Amniotic stem cell (primary cell): ENCODE measurements around the gene PHF5A.

ENCODE experiments used
- DNase-seq: peaks from one replicate; lab custom pipeline; 2025; lab: John Stamatoyannopoulos, UW

PHF5A gene, protein sequence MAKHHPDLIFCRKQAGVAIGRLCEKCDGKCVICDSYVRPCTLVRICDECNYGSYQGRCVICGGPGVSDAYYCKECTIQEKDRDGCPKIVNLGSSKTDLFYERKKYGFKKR

DNA sequence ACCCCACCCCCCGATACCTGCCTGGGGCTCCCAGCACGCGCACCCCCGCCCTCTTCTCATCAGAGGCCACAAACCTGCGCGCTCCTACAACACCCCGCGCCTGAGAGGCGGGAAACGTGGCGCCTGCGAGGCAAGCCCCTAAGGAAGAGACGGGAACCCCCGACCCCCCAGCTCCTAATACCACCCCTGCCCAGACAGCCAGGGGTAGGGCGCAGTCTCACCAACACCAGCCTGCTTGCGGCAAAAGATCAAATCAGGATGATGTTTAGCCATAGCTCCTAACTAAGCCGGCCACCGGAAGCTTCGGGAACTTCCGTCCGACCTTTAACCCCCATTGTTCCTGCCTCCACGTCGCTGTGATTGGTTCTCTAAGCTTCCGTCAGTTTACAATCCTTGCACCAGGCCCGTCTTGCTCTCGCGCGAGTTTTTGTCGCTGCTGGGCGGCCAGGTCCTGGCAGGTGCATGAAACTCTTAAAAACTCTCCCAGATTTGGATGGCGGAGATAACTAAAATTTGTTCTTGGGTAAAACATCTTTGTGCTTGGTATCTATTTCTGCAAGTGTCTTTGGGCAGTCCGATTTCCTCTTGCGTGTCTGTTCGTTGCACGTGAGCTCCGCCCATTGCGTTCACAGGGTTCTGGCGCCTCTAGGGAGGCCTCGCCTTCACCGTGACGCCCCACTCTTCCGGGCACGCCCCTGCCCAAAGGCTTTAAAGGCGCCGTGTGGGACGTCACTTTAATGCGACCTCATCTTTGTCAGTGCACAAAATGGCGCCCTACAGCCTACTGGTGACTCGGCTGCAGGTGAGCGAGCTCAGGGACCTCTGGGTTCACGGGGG, at the start of gene PHF5A, which contains the start of gene ACO2:
TSS of gene PHF5A (minus strand) at position 312 of the 837 bp plus-strand sequence. CDS start at position 273, 39 bp downstream.
TSS of gene ACO2 (plus strand) at position 737 of the 837 bp plus-strand sequence. CDS start at position 767, 30 bp downstream.
- peak; percentile 93 for DNase-seq

DNA sequence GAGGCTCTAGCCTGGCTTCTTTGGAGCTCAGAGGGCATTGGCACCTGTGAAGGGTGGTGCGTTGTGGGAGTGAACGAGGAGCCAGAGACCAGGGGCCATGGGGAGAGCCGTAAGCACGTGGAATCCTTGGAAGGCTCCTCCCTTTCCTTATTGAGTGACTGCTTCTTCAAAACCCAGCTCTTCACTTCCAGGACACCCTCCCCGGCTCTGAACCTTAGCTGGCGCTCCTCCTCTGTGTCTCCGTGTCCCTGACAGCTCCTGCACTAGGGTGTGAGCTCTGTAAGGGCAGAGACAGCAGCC, 49.5 kb upstream of the PHF5A start:
- no peak for DNase-seq

DNA sequence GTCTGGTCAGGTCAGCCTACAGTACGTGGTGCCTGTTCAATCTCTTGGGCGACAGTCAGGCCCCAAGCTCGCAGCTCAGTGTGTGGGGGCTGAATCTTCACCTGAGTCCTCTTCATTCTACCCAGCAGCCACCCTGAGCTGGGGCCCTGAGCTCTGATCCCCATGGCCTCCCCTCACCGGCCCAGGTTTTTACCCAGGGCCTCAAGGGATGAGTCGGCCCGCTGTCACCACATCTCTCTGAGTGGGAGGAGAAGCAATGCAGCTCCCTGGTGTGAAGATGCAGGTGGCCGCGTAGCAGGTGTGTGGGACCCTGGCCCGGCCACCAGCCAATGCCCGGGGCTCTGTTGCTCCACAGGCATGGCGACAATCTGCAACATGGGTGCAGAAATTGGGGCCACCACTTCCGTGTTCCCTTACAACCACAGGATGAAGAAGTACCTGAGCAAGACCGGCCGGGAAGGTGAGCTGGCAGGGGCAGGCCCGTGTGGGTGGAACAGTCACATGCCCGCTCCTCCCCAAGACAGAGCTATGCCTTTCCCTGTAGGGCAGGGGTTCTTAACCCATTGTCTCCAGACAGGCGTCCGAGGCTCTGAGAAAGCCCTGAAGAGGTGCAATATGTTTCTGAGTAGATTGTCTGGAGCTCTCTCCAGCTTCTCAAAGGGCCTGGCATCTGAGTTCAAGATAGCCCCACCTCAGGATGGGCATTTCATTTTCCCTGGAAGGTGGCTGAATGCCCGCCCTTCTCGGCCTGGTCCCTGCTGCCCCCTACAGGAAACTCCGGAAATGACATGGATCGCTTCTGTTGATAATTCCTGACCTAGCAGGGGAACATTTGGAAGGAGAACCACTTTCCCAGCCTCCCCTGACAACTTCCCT, 48.9 kb upstream of the PHF5A start:
- DNase-seq, result no peak

DNA sequence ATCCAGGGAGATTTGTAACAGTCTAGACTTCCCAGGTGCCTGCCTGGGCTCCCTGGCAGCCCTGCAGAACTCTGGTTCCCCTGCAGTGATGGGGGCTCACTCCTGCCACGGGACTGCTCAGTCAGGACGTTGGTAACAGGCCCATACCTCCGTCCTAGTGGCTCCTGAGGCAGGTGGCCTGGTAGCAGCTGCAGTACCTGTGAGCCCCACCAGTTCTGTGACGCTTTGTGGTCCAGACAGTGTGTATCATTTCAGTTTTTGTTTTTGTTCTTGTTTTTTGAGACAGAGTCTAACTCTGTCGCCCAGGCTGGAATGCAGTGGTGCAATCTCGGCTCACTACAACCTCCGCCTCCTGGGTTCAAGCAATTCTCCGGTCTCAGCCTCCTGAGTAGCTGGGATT, 48.0 kb upstream of the PHF5A start:
- no peak for DNase-seq

DNA sequence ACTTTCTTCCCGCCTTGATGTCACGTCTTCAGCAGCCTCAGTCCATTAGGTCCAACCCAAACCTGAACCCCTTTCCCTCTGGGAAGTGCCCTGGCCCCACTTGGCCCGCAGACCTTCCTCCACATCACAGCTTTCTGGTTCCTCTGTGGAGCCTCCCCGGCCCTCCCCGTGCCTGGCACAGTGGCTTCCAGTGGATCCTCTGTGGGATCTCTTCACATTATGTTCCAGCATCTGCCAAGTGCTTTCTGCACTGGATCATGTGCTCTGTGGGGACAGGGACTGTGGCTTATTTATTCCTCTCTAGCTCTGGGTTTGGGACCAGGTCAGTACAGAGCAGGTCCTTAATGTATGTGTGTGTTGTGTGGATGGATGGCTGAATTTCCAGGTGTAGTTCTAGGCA, 44.9 kb upstream of the PHF5A start:
- DNase-seq, result no peak

DNA sequence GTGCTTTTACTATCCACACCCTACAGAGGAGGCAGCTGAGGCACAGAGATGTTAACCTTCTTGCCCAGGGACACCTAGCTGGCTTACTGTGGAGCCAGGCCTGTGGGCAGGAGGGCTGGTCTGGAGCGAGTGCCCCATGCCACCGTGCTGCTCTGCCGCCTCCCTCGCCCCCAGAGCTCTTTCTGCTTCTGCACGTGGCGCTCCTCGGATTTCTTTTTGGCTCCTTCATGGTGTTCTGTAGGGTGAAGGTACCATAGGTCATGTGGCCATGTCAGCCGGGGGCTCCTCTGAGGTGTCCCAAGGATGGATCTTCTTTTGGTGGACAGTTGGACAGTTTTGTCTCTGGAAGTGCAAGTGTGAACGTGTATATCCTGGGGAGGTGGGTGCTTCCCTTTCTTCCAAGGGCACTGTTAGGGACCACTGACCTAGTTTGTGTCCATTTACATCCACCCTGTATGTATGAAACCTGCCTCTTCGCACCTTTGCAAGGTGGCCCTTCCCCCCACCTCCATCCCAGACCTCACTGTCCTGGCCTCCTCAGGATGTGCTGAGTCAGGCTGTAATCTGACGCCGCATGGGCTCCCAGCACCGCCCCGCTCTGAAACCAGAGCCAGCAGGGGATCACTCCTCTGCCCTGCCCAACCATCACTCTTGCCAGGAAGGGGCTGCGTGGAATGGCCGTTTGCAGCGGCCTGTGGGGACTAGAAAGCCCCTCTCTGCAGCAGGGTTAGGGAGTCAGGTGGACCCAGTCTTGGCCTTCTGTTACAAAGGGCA, 44.1 kb upstream of the PHF5A start:
- DNase-seq, result peak; percentile 66

DNA sequence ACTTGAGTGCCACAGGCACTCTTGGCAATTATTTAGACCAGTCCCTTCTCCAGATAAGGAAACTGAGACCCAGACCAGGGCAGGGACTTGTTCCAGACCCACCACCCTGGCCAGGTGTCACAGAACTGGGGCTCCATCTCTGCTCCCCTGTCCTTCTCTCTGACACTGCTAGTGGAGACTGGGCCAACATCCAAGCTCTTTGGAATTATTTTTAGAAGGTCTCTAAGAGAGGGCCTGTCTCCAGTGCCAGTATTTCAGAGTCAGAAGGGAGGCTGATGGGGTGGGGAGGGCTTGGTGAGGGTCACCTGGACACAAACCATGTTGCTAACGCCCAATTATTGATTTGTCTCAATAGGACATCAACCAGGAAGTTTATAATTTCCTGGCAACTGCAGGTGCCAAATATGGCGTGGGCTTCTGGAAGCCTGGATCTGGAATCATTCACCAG, 43.1 kb upstream of the PHF5A start:
- DNase-seq, result no peak

DNA sequence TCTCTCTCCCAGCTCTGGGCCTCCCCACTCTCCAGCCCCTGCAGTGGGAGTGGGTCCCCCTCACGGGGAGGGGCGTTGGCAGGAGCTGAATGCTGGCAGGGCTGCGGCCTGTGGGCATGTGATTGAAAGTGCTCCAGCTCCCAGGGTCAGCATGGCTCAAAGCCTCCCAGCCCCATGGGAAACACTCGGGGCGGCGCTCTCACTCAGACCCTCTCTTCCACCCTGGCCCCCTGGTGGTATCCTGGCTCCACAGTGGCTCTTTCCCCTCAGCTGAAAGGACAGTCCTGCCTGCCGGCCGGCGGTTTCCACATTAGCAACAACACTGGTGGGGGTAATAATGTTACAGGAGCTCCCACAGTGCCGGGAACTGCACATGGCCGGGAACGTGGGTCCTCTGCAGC, 40.3 kb upstream of the PHF5A start:
- no peak for DNase-seq

DNA sequence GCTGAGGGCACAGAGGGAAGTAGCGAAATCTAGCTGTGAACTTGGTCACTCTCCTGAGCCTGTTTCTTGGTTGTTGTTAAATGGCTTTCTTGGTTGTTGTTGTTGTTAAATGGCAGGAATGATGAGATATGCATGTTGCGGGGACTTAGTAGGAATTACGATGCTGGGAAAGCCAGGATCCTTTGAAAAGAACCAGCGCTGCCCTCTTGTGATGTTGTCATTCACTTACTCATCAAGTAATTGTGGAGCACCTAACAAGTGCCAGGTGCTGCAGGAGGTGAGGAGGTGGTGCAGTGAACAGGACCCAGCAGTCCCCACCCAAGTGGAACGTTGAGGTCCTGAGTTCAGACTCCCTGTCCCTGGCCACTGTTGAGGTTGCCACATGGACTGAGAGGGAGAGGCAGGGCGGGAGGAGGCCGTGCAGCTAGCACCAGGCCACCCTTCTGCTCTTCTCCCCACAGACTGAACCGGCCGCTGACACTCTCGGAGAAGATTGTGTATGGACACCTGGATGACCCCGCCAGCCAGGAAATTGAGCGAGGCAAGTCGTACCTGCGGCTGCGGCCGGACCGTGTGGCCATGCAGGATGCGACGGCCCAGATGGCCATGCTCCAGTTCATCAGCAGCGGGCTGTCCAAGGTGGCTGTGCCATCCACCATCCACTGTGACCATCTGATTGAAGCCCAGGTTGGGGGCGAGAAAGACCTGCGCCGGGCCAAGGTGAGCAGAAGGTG, 39.0 kb upstream of the PHF5A start:
- DNase-seq, result no peak

DNA sequence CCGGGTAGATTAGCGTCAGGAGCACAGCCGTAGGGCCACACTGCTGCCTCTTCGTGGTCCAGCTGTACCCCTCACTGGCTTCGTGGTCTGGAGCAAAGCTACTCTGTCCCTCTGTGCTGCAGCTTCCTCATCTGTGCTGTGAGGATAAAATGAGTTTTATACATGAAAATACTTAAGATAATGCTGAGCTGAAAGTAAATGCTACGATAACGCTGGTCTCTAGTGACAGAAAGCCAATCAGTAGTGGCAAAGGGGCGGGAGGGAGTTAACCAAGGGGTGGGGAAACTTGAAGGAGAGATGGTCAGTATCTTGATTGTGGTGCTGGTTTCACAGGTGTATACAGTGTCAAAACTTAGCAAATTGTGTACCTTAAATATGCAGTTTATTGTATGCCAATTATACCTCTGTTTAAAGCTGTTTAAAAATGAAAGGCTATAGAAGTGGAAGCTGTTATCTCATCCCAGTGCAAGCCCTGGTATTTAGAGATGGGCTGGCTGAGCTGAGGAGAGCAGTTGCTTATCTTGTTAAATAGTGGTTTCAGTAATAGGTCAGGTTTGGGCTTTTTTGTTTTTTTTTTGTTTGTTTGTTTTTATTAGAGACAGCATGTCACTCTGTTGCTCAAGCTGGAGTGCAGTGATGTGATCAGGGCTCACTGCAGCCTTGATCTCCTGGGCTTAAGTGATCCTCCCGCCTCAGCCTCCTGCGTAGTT, 37.2 kb upstream of the PHF5A start:
- DNase-seq, result no peak

DNA sequence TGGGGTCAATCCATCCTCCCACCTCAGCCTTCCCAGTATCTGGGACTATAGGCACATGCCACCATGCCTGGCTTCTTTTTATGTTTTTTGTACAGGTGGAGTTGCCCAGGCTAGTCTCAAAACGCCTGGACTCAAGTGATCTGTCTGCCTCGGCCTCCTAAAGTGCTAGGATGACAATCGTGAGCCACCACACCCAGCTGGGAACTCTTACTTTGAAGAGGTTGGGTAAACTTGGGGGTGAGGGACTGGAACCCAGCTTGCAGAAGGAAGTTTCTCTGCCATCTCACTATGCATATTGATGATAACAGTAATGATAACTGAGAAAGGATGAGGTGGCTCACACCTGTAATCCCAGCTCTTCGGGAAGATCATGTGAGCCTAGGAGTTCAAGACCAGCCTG, 36.3 kb upstream of the PHF5A start:
- DNase-seq, result no peak

DNA sequence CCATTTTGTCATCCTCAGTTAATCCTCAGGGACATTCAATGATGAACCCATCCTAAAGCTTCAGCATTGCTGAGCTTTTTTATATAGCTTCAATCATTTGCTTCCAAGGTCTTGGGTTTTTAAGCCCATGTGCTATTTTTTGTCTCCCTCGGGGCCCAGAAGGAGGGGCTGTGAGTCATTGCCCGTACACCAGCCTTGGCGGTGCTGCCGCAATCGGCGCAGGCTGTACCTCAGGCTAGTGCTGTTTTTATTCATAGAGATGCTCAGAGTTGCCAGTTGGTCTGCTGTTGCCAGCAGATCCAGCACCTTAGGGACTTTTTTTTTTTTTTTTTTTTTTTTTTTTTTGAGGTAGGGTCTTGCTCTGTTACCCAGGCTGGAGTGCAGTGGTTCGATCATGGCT, 35.9 kb upstream of the PHF5A start:
- DNase-seq, result no peak

DNA sequence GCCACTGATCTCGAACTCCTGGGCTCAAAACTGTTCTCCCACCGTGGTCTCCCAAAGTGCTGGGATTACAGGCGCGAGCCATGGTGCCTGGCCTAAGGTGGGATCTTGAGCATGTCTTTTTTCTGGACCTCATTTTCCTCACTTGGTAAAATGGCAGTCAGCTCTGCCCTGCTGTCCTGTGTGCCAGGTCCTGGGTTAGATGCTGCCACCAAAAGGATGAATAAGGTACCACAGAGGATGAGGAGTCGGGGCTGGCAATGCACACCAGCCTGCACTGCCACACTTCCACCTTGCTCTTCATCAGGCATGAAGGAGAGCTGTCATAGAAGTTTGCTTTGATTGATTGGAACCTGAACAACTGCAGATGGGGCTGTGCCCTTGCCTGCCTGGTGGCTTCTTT, 32.7 kb upstream of the PHF5A start:
- DNase-seq, result no peak

DNA sequence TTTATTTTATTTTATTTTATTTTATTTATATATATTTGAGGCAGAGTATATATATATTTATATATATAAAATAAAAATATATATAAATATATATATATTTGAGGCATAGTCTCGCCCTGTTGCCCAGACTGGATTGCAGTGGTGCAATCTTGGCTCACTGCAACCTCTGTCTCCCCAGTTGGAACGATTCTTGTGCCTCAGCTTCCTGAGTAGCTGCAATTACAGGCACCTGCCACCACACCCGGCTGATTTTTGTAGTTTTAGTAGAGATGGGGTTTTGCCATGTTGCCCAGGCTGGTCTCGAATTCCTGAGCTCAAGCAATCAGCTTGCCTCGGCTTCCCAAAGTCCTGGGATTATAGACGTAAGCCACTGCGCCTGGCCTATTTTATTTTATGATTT, 31.8 kb upstream of the PHF5A start:
- no peak for DNase-seq

DNA sequence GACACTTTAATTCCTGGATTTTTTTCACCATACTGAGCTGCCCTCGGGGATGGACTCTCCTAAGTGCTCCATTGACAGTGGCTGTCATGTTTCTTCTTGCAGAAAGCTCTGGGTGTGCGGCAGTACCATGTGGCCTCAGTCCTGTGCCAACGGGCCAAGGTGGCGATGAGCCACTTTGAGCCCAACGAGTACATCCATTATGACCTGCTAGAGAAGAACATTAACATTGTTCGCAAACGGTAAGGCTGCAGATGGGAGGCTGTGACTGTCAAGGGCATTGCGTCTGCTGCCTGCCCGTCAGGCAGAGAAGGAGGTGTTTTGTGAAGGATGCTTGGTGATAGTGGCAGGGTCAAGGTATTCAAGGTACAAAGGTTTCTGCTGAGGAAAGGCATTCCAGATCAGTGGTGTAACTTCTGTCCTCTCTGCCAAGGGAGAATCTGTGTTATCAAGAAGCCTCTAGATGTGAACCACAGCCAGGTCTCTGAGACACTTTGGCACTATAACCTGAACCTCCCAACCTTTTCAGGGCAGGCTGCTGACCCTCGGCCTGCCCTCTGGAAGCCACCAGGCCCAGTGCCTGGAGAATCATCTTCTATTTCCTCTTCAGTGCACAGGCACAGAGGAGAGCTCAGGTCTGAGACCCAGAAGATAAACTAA, 31.3 kb upstream of the PHF5A start:
- no peak for DNase-seq

DNA sequence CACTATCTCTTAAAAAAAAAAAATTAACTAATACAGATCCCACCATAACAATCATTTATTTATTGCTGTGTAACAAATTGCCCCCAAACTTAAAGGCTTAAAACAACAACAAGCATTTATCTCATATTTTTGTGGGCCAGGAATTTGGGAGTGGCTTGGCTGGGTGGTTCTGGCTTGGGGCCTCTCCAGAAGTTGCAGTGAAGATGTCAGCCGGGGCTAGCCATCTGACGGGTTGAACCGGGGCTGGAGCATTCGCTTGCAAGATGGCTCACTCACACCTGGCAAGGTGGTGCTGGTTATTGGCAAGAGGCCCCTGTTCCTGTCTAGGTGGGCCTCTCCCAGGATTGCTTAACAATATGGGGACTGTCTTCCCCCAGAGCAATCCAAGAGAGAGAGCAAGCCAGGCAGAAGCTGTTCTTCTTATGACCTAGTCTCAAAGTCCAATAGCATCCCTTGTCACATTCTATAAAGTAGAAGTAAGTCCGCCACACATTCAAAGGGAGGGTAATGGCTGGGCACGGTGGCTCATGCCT, 29.9 kb upstream of the PHF5A start:
- DNase-seq, result no peak

DNA sequence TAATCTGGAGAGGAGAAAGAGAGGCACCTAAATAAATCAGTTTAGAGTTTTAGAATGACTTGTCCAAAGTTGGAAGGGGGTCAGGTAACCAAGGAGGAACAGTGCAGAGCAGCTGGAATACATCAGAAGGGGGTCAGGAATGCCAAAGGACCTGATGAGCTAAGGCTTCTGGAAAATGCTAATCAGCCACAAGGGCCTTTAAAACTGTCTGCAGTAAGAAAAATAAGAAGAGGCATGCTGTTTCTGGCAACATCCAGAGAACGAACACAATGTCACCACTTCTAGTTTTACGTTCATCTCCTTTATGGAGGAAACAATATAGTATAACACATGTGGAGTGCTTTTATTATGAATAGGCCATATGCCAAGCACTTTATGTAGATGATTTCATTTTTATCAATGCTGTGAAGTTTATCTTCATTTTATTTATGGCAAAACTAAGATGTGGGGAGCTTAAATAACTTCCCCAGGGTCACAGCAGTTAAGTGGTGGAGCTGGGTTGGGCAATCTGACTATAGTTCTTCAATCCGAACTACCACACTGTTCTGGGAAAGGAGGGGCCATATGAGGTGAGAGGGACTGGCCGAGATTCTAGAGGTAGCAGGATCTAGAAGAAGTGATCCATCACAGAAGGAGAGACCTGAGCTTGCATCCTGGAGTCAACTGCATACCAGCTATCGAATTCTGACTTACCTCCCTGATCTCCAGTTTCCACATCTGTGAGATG, 23.0 kb upstream of the PHF5A start:
- DNase-seq, result no peak

DNA sequence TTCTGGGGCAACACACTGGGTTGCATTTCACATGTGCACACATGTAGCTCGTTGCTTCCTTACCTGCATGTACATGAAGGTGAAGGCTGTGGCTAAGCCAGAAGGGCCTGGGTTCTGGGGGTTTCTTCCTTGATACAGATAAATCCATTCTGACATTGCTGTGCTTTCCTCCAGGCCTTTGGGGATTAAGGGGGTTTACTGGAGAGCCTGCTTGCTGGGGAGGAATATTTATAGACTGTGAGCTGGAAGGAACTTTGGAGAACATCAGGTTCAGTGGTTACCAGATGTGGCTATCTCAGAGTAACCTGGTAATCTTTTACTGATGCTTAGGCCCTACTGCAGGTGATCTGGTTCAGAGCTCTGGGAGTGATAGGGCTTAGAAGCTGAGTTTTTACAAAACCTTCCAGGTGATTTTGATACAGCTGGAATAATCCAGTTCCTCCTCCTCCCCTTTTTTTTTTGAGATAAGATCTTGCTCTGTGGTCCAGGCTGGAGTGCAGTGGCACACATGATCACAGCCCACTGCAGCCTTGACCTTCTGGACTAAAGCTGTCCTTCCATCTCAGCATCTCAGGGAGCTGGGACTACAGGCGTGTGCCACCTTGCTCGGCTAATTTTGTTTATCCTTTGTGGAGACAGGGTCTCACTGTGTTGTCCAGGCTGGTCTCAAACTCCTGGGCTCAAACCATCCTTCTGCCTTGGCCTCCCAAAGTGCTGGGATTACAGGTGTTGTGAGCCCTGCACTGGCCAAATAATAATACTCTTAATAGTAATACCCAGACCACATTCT, 20.3 kb upstream of the PHF5A start:
- no peak for DNase-seq
